SH-SY5Y (cell line): ENCODE data around the gene CCDC150.

Experiments used
- GATA2 ChIP-seq: IDR thresholded peaks from 2 replicates; pipeline ENCODE4 v1.6.1; 2011; ENCODE audit warnings: mild to moderate bottlenecking, low read depth, low read length
- GATA3 ChIP-seq: IDR thresholded peaks from 2 replicates; pipeline ENCODE4 v1.6.1; 2011; ENCODE audit warnings: low read depth, mild to moderate bottlenecking, low read length, moderate library complexity

GRCh38 chr2:196748123-196748522 is 108.6 kb downstream of the CCDC150 start:
- TF ChIP-seq GATA3 (no peak), GATA2 (no peak)
